ENCODE data around the gene FIBIN. TPM values are rescaled to one million over a fixed set of nuclear protein-coding genes. Genes with fewer than 3 reads are reported as not detected.

The FIBIN gene
- total and polyA plus RNA-seq, 4 donors, result 3.8 to 12.9 (median 9.4) TPM

GRCh38 chr11:27040302-27041115 lies 46.6 kb downstream of the FIBIN start, which contains the start of gene BBOX1:
BBOX1 (plus strand) TSS chr11:27040815; CDS start chr11:27055431, 14,616 bp downstream.
- H3K27ac ChIP-seq (ENCODE audit: low read depth in 1 of 2, low read length in 1 of 2), result no peak within 1 kb of the TSS
- no peak within 1 kb of the TSS for H3K4me3 ChIP-seq
- H3K36me3 ChIP-seq (ENCODE audit: control insufficient read depth in 4 of 4, insufficient read depth in 4 of 4, low read length in 4 of 4), result no peaks in the 10 kb centered on the region
- no peak for DNase-seq
- peaks cover 0 to 22% (median 0%) of the 10 kb centered on the region in 5 donors for H3K4me1 ChIP-seq (ENCODE audit: control insufficient read depth in 5 of 5, insufficient read depth in 5 of 5, low read length in 5 of 5)
- 56 to 67% methylated on average over 4 of the region's 4 CpGs for WGBS, 2 donors
- TF ChIP-seq CTCF (IDR thresholded peaks at IDR 0.05; ENCODE audit: control extremely low read depth, extremely low read depth), result no peak
- H3K9ac ChIP-seq (ENCODE audit: insufficient read depth in 1 of 2, low read length in 2 of 2), result no peak within 1 kb of the TSS
- peaks cover 0 to 6% (median 1%) of the 10 kb centered on the region in 4 donors for H3K9me3 ChIP-seq (ENCODE audit: control insufficient read depth in 4 of 4, insufficient read depth in 3 of 4, low read length in 3 of 4)
- no peak for ATAC-seq (ENCODE audit: insufficient read depth, low FRiP score)
- no peaks in the 10 kb centered on the region for H3K27me3 ChIP-seq (ENCODE audit: control insufficient read depth in 3 of 3, insufficient read depth in 3 of 3, low read length in 2 of 3)

- Histone ChIP-seq H3K9ac (ENCODE audit: insufficient read depth in 1 of 2, low read length in 2 of 2) (no peak overlapping the region), H3K9me3 (ENCODE audit: control insufficient read depth in 4 of 4, insufficient read depth in 3 of 4, low read length in 3 of 4) (peaks cover 0 to 5% (median 0%) of the 10 kb centered on the region in 4 donors), H3K27me3 (ENCODE audit: control insufficient read depth in 3 of 3, insufficient read depth in 3 of 3, low read length in 2 of 3) (no peaks in the 10 kb centered on the region), H3K36me3 (ENCODE audit: control insufficient read depth in 4 of 4, insufficient read depth in 4 of 4, low read length in 4 of 4) (no peaks in the 10 kb centered on the region), H3K4me1 (ENCODE audit: control insufficient read depth in 5 of 5, insufficient read depth in 5 of 5, low read length in 5 of 5) (peaks cover 0 to 22% (median 0%) of the 10 kb centered on the region in 5 donors), H3K4me3 (no peak overlapping the region), H3K27ac (ENCODE audit: low read depth in 1 of 2, low read length in 1 of 2) (no peak overlapping the region)
- 72 to 73% methylated on average over 2 of the region's 2 CpGs for WGBS, 2 donors
- no peak for TF ChIP-seq CTCF (IDR thresholded peaks at IDR 0.05; ENCODE audit: control extremely low read depth, extremely low read depth)
- DNase-seq (peak; percentile 24 to 82 (median 76)), ATAC-seq (ENCODE audit: insufficient read depth, low FRiP score) (no peak)
These were observed 47.4 kb downstream of the FIBIN start for GRCh38 chr11:27041141-27041899.

Other genes with a start within 250 kb of the FIBIN start
- 1 to 10 TPM; 1.1 to 1.9 TPM for gene BBOX1, start 46.7 kb downstream of the FIBIN start, total RNA-seq
- gene BBOX1, start 46.7 kb downstream of the FIBIN start, polyA plus RNA-seq, result under 1 TPM; 0.08 to 0.27 TPM

All from lung (tissue), 12 donors.